Activated gamma-delta T cell treated with anti-CD3 and anti-CD28 coated beads, Interleukin-2, amount 50 U/mL, for 16 hours (primary cell): ENCODE measurements around the gene LBR.

Source experiments
- DNase-seq: peaks from one replicate; pipeline ENCODE4 v3.0.0-alpha.2; 2020; ENCODE audit warnings: low read depth

The LBR gene

DNA sequence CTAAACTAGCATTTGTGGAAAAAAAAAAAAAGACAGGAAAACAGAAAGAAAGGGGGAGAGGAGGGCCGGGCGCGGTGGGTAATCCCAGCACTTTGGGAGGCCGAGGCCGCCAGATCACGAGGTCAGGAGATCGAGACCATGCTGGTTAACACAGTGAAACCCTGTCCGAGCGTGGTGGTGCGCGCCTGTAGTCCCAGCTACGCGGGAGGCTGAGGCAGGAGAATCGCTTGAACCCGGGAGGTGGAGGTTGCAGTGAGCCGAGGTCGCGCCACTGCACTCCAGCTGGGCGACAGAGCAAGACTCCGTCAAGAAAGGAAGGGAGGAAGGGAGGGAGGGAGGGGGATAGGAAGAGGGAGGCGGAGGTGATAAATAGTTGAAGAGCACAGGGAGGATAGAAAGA lies 54.7 kb downstream of the LBR start:
- DNase-seq, result no peak

DNA sequence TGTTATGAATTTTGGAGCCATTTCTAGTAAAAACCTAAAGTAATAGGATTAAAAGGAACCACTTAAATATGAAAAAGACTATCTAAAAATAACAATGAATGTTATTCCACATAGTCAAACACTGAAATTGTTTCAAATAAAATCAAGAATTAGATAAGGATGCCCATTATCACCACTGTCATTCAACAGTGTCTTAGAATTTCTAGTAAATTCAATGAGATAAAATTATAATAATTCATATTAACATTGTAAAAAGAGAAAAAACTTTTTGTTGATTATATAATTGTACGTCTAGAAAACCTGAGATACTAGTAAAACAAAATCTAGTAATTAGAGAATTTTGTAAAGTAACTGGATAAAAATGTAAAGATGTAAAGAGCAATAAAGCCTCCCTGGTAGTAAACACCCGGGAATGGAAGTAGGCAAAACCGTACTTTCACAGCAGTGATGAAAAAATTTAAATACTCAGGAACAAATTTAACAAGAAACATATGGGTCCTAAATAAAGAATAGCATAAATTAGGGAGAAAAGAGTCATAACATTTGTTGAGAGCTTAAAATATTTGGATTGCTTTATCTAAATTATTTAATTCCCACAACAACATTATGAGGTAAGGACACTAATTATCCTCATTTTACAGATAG lies 56.4 kb downstream of the LBR start:
- no peak for DNase-seq

DNA sequence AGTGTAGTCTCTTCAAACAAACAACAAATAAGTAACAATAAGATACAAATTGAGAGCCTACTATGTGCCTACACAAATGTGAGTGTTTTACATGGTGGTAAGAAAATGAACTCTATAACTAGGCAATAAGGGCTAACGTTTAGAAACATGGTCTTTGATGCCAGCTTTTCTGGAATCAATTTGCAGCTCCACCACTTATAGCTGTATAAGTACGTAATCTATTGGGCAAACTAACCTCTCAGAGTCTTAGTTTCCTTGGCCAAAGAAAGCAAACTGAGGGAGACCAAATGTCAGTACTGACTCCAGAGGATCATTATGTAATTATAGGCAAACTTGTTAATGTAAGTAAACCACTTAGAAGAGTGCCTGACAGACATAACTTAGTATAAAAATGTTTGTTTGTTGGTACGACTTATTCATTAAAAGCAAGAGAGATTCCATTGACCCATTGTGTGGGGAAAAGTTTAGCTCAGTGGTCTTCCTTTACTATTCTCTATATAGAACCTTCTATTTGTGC lies 59.7 kb downstream of the LBR start:
- no peak for DNase-seq

DNA sequence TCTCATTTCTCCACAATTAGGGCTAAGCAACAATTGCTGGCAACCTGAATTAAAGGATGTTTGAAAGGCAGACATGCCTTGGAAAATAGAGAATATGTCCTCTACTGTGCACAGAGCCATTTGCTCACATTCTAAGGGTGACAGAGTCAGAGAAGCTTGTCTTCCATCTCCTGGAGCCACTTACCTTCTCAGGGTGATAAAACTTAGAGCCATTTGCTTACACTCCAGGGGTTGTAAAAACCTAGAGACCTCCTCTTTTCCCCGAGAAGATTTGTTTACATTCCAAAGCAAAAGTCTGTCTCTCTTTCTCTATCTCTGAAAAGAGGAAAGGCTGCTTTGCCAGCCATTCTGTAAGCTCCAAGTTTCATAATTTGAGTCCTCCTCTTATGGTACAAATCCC lies 61.3 kb downstream of the LBR start:
- no peak for DNase-seq

DNA sequence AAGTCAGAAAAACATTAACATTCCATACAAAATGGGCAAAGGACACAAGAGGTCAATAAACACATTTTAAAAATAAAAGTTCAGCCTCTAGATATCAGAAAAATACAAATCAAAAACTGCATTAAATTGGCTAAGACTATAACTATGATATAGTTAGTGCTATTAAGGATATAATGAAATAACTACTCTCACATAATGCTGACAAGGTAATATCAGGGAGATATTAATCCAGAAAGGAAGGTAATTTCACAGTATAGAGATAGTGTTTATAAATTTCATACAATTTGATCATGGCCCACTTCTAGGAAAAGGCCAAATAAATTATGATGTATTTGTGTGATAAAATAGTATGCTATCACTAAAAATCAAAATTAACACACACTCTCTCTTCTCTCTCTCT lies 61.8 kb downstream of the LBR start:
- DNase-seq, result no peak

DNA sequence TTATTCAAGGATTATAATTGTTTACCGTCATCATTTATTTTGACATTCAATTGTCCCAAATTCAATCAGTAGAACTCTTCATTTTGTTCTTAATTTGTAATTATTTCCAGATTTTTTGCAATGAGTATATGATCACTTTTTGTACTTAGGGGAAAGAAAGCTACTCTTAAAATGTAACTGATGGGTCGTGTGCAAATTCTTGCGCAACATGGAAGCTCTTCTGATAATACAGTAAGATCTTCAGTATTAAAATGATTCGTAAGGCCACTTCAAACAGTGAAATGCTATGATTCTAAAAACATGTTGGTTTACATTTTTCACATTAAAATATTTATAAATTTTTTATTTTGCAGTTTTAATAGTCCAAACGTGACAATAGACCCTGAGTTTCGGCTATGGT lies 63.4 kb downstream of the LBR start:
- no peak for DNase-seq

DNA sequence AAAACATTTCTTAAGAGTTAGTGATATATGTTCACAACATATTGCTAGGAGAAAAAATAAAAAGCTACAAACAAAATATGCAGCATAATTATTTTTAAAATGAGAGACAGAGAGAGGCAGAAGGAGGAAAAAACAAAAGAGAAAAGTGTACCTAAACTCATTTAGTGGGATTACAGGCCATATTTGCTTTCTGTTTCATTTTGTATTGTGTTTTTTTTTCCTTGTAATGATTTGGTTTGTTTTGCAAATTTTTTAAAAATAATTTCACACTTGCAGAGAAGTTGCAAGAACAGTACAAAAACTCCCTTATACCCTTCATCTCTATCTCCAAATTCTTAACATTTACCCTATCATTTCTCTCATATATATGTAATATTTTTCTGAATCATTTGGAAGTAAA lies 65.0 kb downstream of the LBR start:
- no peak for DNase-seq

DNA sequence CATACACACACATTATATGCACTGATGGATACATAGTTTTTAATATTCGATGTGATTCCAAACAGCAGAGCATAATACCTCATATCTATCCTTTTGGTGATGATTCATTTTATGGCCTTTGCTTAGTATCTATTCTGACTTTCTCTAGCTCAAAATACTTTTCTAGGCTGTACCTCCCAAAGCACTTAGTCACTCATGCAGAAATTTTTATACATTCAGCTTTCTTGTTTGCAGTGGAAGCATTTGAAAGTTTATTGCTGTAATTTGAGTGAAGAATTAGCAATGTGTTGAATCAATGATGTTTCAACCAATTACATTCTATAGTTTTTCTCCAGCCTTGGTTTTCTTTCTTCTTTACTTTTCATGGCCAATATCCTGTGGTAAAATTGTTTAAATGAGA lies 66.7 kb downstream of the LBR start:
- no peak for DNase-seq

DNA sequence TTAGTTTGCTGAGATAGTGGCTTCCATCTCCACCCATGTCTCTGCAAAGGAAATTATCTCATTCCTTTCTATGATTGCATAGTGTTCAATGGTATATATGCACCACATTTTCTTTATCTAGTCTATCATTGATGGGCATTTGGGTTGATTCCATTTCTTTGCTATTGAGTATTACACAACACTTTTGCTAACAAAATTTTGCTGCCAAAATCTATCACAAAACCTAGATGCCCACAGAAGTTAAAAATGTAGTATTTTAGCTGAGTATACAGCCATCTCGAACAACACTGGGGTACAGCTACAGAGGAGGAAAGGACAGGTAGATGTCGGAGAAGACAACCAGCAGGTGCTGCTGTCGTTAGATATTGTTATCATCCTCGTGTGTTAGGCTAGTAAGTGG lies 67.7 kb downstream of the LBR start:
- DNase-seq, result no peak

DNA sequence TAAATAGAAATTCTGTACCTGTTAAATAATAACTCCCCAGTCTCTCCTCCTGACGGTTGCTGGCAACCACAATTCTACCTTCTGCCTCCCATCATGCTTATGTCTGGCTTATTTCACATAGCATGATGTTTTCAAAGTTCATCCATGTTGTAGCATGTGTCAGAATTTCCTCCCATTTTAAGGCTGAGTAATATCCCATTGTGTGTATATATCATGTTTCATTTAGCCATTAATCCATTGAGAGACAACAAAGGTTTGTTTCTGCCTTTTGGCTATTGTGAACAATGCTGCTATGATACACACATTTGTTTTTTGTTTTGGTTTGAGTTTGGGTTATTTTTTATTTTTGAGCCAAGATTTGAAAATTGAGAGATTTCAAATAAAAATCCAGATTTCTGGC lies 72.0 kb downstream of the LBR start:
- DNase-seq, result no peak

DNA sequence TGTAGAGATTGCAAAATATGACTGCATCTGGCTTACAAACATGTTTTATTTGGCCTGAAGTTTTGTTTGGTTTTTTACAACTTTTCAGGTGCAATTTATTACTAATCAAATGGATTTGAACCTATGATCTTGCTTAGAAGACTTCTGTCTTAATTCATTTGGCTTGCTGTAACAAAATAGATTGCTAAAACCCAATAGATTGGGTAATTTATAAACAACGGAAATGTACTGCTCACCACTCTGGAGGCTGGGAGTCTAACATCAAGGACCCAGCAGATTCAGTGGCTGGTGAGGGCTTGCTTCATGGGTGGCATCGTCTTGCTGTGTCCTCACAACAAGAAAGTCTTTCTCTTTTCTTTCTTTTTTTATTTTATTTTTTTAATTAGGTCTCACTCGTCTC lies 72.9 kb downstream of the LBR start:
- DNase-seq, result no peak
